Peyer's patch (tissue), 4 donors: Measurements from ENCODE around the gene TNIP3.

ENCODE experiments used
- POLR2A ChIP-seq, 2 donors: fragments of 450-650 bp; IDR thresholded peaks; one replicate each; pipeline ENCODE4 v1.5.1; 2017; ENCODE audit warnings: antibody characterized with exemption in 2 of 2, mild to moderate bottlenecking in 2 of 2, moderate library complexity in 2 of 2
- TF ChIP-seq, protein P1 (sequence below), 6 experiments: fragments of 450-650 bp in 4 of 6; fragments of 200-600 bp in 2 of 6; sonication (generic) in 1 of 6; IDR thresholded peaks; one replicate each; pipeline ENCODE4 v1.5.1; 2017 to 2019; ENCODE audit warnings: antibody characterized with exemption in 6 of 6, mild to moderate bottlenecking in 3 of 6, moderate library complexity in 1 of 6

DNA sequence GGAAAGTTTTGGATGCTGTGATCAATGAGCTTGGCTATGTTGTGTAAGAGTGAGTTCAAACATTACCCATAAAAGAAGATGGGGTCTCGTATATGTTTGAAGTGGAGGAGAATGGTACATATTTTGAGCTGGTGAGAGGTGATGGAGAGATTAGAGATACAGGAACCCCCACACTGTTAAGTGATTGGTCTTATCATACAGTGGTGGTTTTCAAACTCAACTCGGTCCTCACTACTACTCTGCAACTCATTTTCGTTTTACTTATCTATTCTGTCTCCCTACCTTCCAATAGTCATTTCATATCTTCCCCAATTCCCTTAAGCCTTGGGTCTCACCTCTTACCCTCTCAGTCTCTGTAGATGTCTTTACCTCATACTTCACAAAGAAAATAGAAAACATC is 16.4 kb upstream of the TNIP3 start:
- TF ChIP-seq, protein P1, sequence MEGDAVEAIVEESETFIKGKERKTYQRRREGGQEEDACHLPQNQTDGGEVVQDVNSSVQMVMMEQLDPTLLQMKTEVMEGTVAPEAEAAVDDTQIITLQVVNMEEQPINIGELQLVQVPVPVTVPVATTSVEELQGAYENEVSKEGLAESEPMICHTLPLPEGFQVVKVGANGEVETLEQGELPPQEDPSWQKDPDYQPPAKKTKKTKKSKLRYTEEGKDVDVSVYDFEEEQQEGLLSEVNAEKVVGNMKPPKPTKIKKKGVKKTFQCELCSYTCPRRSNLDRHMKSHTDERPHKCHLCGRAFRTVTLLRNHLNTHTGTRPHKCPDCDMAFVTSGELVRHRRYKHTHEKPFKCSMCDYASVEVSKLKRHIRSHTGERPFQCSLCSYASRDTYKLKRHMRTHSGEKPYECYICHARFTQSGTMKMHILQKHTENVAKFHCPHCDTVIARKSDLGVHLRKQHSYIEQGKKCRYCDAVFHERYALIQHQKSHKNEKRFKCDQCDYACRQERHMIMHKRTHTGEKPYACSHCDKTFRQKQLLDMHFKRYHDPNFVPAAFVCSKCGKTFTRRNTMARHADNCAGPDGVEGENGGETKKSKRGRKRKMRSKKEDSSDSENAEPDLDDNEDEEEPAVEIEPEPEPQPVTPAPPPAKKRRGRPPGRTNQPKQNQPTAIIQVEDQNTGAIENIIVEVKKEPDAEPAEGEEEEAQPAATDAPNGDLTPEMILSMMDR (IDR thresholded peaks at IDR 0.05) = no peak
- TF ChIP-seq POLR2A (IDR thresholded peaks at IDR 0.05) = no peak
